H1 (cell line): ENCODE results near the gene UBE2M. TPM values are rescaled to one million over a fixed set of nuclear protein-coding genes. Genes with fewer than 3 reads are reported as not detected.
A peak's percentile ranks its signal among the peaks of the same experiment; 100 is the strongest.

ENCODE experiments used
- ASH2L ChIP-seq: fragments of 200-600, 300-600 bp; sonication (generic); IDR thresholded peaks from one replicate; pipeline ENCODE4 v1.7.1; 2017; ENCODE audit warnings: low read length
- CBX8 ChIP-seq: fragments of 300-800, 300-1000 bp; sonication (generic); IDR thresholded peaks from 2 replicates; pipeline ENCODE4 v1.7.1; 2016; ENCODE audit warnings: low read depth, low read length, borderline replicate concordance
- GABPA ChIP-seq: IDR thresholded peaks from 2 replicates; pipeline ENCODE4 v1.6.1; 2011; ENCODE audit warnings: mild to moderate bottlenecking, low read length, moderate library complexity, borderline replicate concordance; ENCODE audit not compliant: insufficient read depth
- RFX5 ChIP-seq: IDR thresholded peaks from 2 replicates; pipeline ENCODE4 v1.6.1; 2011; ENCODE audit warnings: low read depth, low read length, improper control_type of control experiment, borderline replicate concordance
- RNF2 ChIP-seq: fragments of 200-900, 300-1000 bp; sonication (generic); IDR thresholded peaks from 2 replicates; pipeline ENCODE4 v1.7.1; 2016; ENCODE audit warnings: borderline replicate concordance, low read depth, mild to moderate bottlenecking, antibody characterized with exemption, low read length; ENCODE audit not compliant: poor library complexity, severe bottlenecking; ENCODE audit errors: missing control alignments
- polyA plus RNA-seq, 7 experiments: library from polyadenylated mRNA; depleted of rRNA in 3 of 7; stranded (reverse) in 5 of 7; unstranded in 2 of 7; fragments of >200 nt in 5 of 7; fragments of 200-250 nt in 2 of 7; gene quantifications; 1 replicate in 5 of 7; 2 replicates in 1 of 7; 4 replicates in 1 of 7; pipeline versions ENCODE4 v1.2.1 to v1.2.3, GENCODE V29; 2011 to 2013; ENCODE audit warnings: missing spikeins in 2 of 7, mixed read lengths in 2 of 7
- total RNA-seq: library from RNA; stranded (reverse); fragmentation: NEBNext Ultra II Directional; extraction: Animal tissue kit (Norgen Biotek cat#: 25700); gene quantifications from 2 replicates; pipeline ENCODE4 v1.2.1, GENCODE V29; 2021
- TF ChIP-seq, protein P1 (sequence below), 3 experiments: IDR thresholded peaks; 1 replicate in 2 of 3; 2 replicates in 1 of 3; pipeline versions ENCODE4 v1.5.1 to v1.6.1; 2011; ENCODE audit warnings: low read length in 3 of 3, mild to moderate bottlenecking in 3 of 3, inconsistent platforms in 2 of 3, low read depth in 1 of 3, moderate library complexity in 1 of 3; ENCODE audit not compliant: insufficient read depth in 1 of 3; ENCODE audit errors: control extremely low read depth in 1 of 3

The UBE2M gene
- total and polyA plus RNA-seq, 2 of the 8 experiments (the other 6 are each of a cell fraction or from before 2014, with no cell fraction given): 93.8 to 114 TPM

DNA sequence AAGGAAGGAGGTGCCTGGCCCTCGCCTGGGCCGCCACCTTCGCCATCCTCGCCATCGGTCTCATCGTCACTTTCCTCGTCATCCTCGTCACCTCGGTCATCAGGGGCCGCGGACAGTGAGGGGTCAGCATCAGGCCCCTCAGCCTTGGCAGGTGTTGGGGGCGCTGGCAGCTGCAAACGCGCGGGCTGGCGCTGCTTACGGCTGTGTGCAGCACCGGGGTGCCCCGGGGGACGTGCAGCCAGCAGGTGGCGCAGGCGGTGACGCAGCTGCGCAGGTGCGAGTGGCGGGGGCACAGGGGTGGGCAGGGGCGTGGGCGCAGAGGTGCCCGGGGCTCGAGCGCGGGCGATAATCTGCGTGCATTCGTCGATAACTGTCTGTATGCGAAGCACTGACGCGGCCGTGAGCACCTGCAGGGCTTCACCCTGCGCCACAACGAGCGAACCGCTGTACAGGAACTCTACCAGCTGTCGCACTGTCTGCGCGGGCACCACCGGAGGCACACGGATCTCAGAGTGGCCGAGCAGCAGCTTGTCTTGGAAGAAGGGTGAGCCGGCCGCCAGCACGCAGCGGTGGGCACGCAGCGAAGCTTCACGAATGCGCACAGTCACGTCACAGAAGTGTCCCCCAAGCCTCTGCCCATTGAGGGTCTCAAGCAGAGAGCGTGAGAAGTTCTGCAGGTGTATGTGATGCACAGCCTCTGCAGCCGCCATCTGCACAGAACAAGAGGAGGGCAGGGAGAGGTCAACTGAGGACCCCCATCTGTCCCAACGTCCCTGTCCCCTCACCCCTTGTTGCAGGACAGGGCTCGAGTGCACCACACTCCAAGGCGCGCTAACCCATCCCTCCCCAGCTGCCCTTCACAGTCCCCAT is 41.2 kb downstream of the UBE2M start (continued):
- TF ChIP-seq, protein P1, sequence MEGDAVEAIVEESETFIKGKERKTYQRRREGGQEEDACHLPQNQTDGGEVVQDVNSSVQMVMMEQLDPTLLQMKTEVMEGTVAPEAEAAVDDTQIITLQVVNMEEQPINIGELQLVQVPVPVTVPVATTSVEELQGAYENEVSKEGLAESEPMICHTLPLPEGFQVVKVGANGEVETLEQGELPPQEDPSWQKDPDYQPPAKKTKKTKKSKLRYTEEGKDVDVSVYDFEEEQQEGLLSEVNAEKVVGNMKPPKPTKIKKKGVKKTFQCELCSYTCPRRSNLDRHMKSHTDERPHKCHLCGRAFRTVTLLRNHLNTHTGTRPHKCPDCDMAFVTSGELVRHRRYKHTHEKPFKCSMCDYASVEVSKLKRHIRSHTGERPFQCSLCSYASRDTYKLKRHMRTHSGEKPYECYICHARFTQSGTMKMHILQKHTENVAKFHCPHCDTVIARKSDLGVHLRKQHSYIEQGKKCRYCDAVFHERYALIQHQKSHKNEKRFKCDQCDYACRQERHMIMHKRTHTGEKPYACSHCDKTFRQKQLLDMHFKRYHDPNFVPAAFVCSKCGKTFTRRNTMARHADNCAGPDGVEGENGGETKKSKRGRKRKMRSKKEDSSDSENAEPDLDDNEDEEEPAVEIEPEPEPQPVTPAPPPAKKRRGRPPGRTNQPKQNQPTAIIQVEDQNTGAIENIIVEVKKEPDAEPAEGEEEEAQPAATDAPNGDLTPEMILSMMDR (IDR thresholded peaks at IDR 0.05; ENCODE audit: control extremely low read depth in 1 of 3, insufficient read depth in 1 of 3, low read depth in 1 of 3, low read length in 3 of 3): peak in 2 of 3 experiments; percentile 25 to 51; a peak in 3 of 4 replicates
- TF ChIP-seq RNF2: no peak
- TF ChIP-seq RFX5: no peak
- TF ChIP-seq ASH2L: no peak
- no peak for TF ChIP-seq CBX8
- no peak for TF ChIP-seq GABPA
- TF ChIP-seq, all 59 proteins: peak for 2
